HepG2 (cell line): ENCODE results near the gene PPDPF.

Source experiments
- AGO2 ChIP-seq: fragments of 200-400 bp; formaldehyde crosslinking; optimal IDR thresholded peaks from 2 replicates; pipeline ENCODE3; 2017; ENCODE audit warnings: mild to moderate bottlenecking, low read depth, low read length, moderate library complexity
- ASH2L ChIP-seq: fragments of 300-600, 200-600 bp; sonication (generic); IDR thresholded peaks from 2 replicates; pipeline ENCODE4 v1.7.0; 2017; ENCODE audit warnings: low read depth, mild to moderate bottlenecking, moderate library complexity, mixed read lengths, low read length; ENCODE audit not compliant: insufficient read length
- CEBPB ChIP-seq: IDR thresholded peaks from 2 replicates; pipeline ENCODE4 v1.6.1; 2011; ENCODE audit warnings: low read depth, low read length, improper control_type of control experiment, borderline replicate concordance
- ONECUT2 ChIP-seq: sonication (generic); formaldehyde crosslinking; IDR thresholded peaks from 2 replicates; pipeline ENCODE4 v1.4.0; 2020; ENCODE audit warnings: missing genetic modification reagents
- SATB2 ChIP-seq: sonication (generic); formaldehyde crosslinking; IDR thresholded peaks from 2 replicates; pipeline ENCODE4 v1.5.0; 2020; ENCODE audit warnings: missing genetic modification reagents
- ZNF549 ChIP-seq: sonication (generic); formaldehyde crosslinking; IDR thresholded peaks from 2 replicates; pipeline ENCODE4 v1.5.0; 2020; ENCODE audit warnings: missing genetic modification reagents
- ZNF563 ChIP-seq: sonication (generic); formaldehyde crosslinking; IDR thresholded peaks from 2 replicates; pipeline ENCODE4 v1.8.0; 2022; ENCODE audit warnings: mild to moderate bottlenecking, moderate library complexity, missing genetic modification reagents
- TF ChIP-seq, protein P1 (sequence below): sonication (generic); formaldehyde crosslinking; IDR thresholded peaks from 2 replicates; pipeline ENCODE4 v1.4.0; 2020; ENCODE audit warnings: missing genetic modification reagents
- TF ChIP-seq, protein P2 (sequence below): sonication (generic); formaldehyde crosslinking; IDR thresholded peaks from 2 replicates; pipeline ENCODE4 v1.5.0; 2020; ENCODE audit warnings: mild to moderate bottlenecking, missing genetic modification reagents, moderate library complexity
- TF ChIP-seq, protein P3 (sequence below): IDR thresholded peaks from 2 replicates; pipeline ENCODE4 v1.6.1; 2012; ENCODE audit warnings: inconsistent platforms
- TF ChIP-seq, protein P4 (sequence below): sonication (generic); formaldehyde crosslinking; conservative IDR thresholded peaks from 2 replicates; pipeline ENCODE4 v1.4.0; 2020; ENCODE audit warnings: missing genetic modification reagents
- TF ChIP-seq, protein P5 (sequence below): sonication (generic); formaldehyde crosslinking; IDR thresholded peaks from 2 replicates; pipeline ENCODE4 v1.8.1; 2023; ENCODE audit warnings: mild to moderate bottlenecking, missing genetic modification reagents

DNA sequence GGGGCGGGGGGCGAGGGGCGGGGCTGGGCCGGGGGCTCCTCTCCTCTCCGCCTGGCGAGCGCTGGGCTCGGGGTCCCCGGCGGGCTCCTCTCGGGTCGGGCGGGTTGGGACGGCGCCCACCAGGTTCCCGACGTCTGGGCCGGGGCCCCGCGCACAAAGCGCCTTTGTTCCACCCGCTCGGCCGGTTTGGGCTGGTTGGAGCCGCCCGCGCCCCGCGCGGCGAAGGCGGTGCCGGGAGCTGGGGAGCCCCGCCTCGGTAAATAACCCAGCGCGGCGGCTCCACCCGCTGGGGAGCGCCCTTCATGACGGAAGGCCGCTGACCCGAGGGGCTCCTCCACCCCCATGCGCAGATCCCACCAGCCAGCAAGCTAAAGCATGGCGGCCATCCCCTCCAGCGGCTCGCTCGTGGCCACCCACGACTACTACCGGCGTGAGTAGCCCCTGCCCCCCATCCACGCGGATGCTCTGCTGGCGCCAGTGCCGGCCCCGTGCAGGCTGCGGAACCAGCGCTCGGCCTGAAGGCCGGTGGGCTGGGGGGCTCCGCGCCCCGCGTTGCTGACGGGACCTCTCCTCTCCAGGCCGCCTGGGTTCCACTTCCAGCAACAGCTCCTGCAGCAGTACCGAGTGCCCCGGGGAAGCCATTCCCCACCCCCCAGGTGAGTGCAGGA lies 503 bp downstream of the PPDPF start:
- TF ChIP-seq, protein P1, sequence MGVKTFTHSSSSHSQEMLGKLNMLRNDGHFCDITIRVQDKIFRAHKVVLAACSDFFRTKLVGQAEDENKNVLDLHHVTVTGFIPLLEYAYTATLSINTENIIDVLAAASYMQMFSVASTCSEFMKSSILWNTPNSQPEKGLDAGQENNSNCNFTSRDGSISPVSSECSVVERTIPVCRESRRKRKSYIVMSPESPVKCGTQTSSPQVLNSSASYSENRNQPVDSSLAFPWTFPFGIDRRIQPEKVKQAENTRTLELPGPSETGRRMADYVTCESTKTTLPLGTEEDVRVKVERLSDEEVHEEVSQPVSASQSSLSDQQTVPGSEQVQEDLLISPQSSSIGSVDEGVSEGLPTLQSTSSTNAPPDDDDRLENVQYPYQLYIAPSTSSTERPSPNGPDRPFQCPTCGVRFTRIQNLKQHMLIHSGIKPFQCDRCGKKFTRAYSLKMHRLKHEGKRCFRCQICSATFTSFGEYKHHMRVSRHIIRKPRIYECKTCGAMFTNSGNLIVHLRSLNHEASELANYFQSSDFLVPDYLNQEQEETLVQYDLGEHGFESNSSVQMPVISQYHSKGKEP (CRISPR knock-in tag) = no peak
- TF ChIP-seq, protein P2, sequence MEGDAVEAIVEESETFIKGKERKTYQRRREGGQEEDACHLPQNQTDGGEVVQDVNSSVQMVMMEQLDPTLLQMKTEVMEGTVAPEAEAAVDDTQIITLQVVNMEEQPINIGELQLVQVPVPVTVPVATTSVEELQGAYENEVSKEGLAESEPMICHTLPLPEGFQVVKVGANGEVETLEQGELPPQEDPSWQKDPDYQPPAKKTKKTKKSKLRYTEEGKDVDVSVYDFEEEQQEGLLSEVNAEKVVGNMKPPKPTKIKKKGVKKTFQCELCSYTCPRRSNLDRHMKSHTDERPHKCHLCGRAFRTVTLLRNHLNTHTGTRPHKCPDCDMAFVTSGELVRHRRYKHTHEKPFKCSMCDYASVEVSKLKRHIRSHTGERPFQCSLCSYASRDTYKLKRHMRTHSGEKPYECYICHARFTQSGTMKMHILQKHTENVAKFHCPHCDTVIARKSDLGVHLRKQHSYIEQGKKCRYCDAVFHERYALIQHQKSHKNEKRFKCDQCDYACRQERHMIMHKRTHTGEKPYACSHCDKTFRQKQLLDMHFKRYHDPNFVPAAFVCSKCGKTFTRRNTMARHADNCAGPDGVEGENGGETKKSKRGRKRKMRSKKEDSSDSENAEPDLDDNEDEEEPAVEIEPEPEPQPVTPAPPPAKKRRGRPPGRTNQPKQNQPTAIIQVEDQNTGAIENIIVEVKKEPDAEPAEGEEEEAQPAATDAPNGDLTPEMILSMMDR (CRISPR knock-in tag) = no peak; the same call in 1 of the 2 replicates
- TF ChIP-seq SATB2 (CRISPR knock-in tag) (no peak), ZNF549 (CRISPR knock-in tag) (no peak), AGO2 (peak; percentile 59), ASH2L (no peak), ONECUT2 (CRISPR knock-in tag) (no peak), ZNF563 (CRISPR knock-in tag) (no peak), CEBPB (no peak)
- TF ChIP-seq, protein P3, sequence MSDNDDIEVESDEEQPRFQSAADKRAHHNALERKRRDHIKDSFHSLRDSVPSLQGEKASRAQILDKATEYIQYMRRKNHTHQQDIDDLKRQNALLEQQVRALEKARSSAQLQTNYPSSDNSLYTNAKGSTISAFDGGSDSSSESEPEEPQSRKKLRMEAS = no peak
- TF ChIP-seq, protein P4, sequence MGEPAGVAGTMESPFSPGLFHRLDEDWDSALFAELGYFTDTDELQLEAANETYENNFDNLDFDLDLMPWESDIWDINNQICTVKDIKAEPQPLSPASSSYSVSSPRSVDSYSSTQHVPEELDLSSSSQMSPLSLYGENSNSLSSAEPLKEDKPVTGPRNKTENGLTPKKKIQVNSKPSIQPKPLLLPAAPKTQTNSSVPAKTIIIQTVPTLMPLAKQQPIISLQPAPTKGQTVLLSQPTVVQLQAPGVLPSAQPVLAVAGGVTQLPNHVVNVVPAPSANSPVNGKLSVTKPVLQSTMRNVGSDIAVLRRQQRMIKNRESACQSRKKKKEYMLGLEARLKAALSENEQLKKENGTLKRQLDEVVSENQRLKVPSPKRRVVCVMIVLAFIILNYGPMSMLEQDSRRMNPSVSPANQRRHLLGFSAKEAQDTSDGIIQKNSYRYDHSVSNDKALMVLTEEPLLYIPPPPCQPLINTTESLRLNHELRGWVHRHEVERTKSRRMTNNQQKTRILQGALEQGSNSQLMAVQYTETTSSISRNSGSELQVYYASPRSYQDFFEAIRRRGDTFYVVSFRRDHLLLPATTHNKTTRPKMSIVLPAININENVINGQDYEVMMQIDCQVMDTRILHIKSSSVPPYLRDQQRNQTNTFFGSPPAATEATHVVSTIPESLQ = no peak
- TF ChIP-seq, protein P5, sequence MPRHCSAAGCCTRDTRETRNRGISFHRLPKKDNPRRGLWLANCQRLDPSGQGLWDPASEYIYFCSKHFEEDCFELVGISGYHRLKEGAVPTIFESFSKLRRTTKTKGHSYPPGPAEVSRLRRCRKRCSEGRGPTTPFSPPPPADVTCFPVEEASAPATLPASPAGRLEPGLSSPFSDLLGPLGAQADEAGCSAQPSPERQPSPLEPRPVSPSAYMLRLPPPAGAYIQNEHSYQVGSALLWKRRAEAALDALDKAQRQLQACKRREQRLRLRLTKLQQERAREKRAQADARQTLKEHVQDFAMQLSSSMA (CRISPR knock-in tag) = no peak
